Raji (cell line): Measurements from ENCODE around the gene ADH1A.

Experiments
- POLR2A ChIP-seq: IDR thresholded peaks from 2 replicates; pipeline ENCODE4 v1.6.1; 2011; ENCODE audit warnings: low read depth, low read length, control low read depth; ENCODE audit not compliant: insufficient read depth

Gene ADH1A

GRCh38 chr4:99301376-99302164 lies 10.8 kb upstream of the ADH1A start:
- no peak for TF ChIP-seq POLR2A

DNA sequence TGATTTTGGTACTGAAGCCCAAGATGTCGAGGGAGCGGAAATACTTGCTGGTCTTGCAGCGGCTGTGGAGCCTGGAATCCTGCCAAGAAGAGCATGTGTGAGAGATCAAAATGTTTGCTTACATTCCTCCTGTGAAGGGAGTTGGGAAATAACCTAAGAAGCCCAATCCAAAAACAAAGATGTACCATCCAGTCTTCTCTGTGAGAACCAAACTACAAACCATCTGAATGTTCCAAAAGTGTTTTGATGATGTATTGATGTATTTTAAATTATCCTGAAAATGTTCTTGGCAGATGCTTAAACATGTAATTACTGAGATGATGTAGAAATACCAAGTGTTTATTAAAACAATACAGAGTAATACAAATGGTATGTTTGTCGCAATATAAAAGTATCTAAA lies 10.1 kb upstream of the ADH1A start:
- no peak for TF ChIP-seq POLR2A

DNA sequence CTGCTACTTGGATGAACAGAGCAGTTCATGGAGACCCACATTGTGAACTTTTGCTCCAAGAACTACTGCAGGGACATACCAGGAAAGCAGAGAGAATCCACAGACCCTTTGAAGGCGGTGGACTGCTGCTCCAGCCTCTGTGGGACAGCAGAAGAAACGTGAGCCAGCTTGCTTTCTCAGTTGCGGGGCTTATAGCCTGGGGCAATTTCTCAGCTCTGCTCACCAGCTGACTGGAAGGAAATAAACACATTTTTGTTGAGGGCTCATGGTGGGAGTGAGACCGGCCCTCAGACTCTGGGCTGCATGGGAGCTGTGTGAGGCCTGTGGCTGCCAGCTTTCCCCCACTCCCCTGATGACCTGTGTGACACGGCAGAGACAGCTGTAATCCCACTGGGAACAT lies 2.6 kb upstream of the ADH1A start:
- no peak for TF ChIP-seq POLR2A

- no peak for TF ChIP-seq POLR2A
Observed at GRCh38 chr4:99285387-99285786, 5.4 kb downstream of the ADH1A start.

GRCh38 chr4:99282731-99283130 lies 8.1 kb downstream of the ADH1A start:
- no peak for TF ChIP-seq POLR2A

DNA sequence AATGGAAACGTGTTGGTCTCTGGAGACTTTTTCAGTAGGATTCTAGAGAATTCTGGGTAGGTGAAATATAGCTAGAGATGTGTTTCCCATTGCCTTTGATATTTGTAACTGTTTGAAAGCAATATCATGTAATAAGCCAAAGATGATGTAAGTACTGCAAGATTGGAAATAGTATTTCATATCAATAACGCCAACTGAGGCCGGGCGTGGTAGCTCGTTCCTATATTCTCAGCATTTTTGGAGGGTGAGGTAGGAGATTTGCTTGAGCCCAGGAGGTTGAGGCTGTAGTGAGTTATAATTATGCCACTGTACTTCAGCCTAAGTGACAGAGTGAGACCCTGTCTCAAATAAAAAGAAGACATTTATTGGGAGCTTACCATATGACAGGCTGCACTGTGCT lies 9.5 kb downstream of the ADH1A start:
- no peak for TF ChIP-seq POLR2A

GRCh38 chr4:99276417-99276816 lies 14.4 kb downstream of the ADH1A start:
- no peak for TF ChIP-seq POLR2A

- no peak for TF ChIP-seq POLR2A
Observed at GRCh38 chr4:99275885-99276284, 14.9 kb downstream of the ADH1A start.

DNA sequence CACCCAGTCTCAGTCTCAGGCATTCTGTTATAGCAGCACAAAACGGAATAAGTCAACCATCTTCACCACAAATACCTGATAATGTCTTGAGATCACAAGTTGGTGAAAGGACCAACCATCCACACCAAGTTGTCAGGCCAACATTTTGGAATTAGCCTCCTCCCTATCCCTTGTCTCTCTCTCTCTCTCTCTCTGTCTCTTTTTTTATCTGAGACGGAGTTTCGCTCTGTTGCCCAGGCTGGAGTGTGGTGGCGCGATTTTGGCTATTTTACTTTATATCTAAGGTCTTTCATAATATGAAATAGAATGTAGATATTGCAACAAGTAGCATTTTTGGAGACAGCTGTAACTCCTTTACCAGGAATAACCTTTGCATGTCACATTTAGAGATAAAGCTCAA lies 15.7 kb downstream of the ADH1A start:
- TF ChIP-seq POLR2A = no peak

GRCh38 chr4:99273704-99274103 lies 17.1 kb downstream of the ADH1A start:
- no peak for TF ChIP-seq POLR2A

DNA sequence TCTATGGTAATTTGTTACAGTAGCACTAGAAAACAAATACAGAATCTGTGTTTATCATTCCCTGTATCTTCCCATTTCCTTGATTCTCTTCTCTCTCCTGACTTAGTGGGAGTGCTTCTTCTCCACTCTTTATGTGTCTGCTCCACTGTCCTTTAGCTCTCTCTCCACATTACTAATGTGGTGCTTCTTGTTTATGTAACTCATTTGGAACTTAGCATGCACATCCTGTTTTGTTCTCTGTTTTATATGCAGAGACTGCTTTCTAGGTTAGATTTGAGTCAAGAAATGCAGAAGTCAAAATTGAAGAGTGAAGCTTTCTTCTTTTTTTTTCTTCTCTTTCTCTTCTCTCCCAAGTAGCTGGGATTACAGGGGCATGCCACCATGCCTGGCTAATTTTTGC lies 25.9 kb downstream of the ADH1A start:
- no peak for TF ChIP-seq POLR2A

- no peak for TF ChIP-seq POLR2A
Observed at GRCh38 chr4:99252746-99253145, 38.0 kb downstream of the ADH1A start.

DNA sequence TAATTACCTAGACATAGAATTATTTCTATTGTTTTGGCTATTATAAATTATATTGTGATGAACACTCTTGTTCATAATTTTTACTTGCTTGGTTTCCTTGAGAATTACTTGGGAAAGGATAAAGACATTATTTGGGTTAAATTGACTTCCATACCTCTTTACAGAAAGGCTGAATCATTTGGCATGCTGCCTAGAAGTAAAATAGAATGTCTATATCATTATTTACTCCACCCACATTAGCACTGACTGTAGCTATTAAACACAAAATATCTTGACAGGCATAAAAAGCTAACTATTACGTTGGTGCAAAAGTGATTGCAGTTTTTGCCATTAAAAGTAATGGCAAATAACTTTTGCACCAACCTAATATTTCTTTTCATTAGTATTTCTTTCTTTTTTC lies 42.1 kb downstream of the ADH1A start:
- TF ChIP-seq POLR2A = no peak

DNA sequence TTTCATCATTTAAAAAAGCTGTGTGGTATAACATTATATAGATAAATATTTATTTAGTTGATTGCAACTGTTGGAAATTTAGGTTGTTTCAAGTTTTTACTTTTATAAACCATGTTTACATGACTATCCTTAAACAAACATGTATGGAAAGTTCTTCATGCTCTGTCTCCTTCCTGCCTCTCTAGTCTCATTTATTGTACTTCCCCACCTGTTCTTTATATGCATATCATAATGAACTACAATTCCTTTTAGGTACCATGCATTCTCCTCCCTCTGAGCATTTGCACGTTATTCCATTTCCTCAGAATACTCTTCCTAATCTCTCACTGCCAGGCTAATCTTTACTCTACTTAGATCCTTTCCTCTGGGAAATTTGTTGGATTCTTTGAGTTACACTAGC lies 54.8 kb downstream of the ADH1A start:
- no peak for TF ChIP-seq POLR2A

DNA sequence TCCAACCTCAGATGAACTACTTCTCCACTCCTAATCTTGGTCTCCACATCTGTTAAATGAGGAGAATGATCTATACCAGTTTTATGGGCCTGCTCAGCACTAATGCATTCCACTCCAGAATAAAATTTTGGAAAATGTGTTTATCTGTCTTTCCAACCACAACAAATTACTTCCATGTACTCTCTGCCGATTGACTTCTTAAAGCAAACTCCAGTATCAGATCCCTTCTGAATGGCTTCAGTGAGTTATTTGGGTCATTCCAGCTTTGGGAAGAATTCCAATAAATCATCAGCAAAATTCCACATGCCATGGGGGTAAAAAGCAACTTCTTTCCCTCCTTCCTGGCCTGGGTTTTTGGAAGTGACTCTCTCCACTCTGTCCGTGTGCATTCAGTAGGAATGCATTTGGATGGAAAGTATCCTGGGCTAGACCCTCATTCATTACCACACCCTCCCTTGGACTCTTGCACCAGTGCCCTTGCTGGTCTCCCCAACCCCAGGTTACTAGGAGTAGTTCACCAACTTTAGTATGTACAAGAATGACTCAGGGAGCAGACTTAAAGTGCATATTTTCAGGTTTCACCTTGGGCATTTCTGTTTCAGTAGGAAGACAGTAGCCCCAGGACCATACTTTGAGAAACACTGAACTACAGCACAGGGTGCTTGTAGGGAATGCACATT lies 56.3 kb downstream of the ADH1A start:
- no peak for TF ChIP-seq POLR2A
